Measurements from ENCODE around the gene MOB2.

- TF ChIP-seq POLR2A (IDR thresholded peaks at IDR 0.05) = no peak
- TF ChIP-seq, protein P1, sequence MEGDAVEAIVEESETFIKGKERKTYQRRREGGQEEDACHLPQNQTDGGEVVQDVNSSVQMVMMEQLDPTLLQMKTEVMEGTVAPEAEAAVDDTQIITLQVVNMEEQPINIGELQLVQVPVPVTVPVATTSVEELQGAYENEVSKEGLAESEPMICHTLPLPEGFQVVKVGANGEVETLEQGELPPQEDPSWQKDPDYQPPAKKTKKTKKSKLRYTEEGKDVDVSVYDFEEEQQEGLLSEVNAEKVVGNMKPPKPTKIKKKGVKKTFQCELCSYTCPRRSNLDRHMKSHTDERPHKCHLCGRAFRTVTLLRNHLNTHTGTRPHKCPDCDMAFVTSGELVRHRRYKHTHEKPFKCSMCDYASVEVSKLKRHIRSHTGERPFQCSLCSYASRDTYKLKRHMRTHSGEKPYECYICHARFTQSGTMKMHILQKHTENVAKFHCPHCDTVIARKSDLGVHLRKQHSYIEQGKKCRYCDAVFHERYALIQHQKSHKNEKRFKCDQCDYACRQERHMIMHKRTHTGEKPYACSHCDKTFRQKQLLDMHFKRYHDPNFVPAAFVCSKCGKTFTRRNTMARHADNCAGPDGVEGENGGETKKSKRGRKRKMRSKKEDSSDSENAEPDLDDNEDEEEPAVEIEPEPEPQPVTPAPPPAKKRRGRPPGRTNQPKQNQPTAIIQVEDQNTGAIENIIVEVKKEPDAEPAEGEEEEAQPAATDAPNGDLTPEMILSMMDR (IDR thresholded peaks at IDR 0.05) = no peak
These were observed 28.0 kb downstream of the MOB2 start for GRCh38 chr11:1458340-1459218.

All from breast epithelium (tissue), 3 donors.